ENCODE measurements around the gene CHURC1. TPM values are rescaled to one million over a fixed set of nuclear protein-coding genes. Genes with fewer than 3 reads are reported as not detected.

Gene CHURC1
- total RNA-seq, 3 donors from 2014 or later (not counting 1 experiment from before 2014, with no cell fraction given): 56.1 to 65.5 (median 65.4) TPM

DNA sequence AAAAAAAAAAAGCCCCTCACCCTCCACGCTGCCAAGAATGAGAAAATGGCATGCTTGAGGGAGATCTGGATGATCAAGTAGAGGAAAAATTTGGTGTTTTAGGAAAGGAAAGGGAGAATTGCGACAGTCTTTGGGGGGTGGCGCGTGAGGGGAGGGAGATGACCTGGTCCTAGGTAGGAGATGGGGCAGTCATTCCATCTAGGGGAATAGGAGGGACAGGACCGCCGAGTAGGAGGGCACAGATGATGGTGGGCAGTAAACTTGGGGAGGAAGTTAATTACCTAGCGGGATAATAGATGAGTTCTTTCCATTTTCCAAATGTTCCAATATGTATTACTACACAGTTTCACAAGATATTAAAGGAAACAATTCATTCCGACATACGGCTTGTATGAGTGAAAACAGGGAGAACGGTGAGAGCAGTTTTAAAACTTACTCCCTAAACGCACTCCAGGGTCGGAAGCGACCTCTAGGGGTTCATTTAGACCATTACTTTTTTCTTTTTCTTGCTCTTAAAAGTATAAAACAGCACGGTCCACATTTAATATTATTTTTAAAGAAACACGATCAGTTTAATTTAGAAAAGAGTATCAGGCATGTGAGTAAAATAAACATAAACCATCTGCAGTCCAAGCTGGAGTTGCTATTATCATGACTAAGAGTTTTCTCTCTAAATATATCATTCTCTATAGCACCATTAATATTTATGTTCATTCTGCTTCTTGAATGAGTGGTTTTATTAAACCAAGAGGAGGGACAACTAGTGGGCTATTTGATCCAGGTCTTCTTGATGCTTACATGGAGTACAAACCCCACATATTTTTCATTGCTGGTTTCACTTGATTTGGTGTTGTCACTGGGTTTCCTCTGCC lies 69.4 kb downstream of the CHURC1 start:
- H3K9me3 Mint-ChIP-seq: no peaks in the 10 kb centered on the region
- peaks cover 20 to 30% of the 10 kb centered on the region in 2 donors for H3K27me3 Mint-ChIP-seq (ENCODE audit: low read depth in 2 of 2)
- DNase-seq: peak in 1 of 2 donors; percentile 74
- no peaks in the 10 kb centered on the region for H3K36me3 Mint-ChIP-seq
- H3K4me1 Mint-ChIP-seq: peaks cover 24 to 29% of the 10 kb centered on the region in 2 donors
- Histone ChIP-seq H3K27me3 (ENCODE audit: control insufficient read depth, insufficient read depth, low read length) (no peaks in the 10 kb centered on the region), H3K27ac (ENCODE audit: low read length) (no peak overlapping the region), H3K4me3 (ENCODE audit: low read length) (no peak overlapping the region), H3K9me3 (ENCODE audit: control insufficient read depth, insufficient read depth, low read length) (no peaks in the 10 kb centered on the region), H3K36me3 (ENCODE audit: control insufficient read depth, insufficient read depth, low read length) (no peaks in the 10 kb centered on the region), H3K4me1 (ENCODE audit: control insufficient read depth, insufficient read depth, low read length) (peaks cover 14% of the 10 kb centered on the region)
- peak; percentile 75 for TF ChIP-seq CTCF (IDR thresholded peaks at IDR 0.05)
- intact Hi-C loops (cut with micrococcal nuclease): loop anchor here (1.0 to 10.0 kb wide), 4 partner anchors 160 to 1091 kb away; no protein-coding TSS in a partner anchor
- H3K27ac Mint-ChIP-seq: no peak overlapping the region
- ATAC-seq: no peak
- WGBS (ENCODE audit: insufficient coverage): 14% methylated on average over 11 of the region's 15 CpGs
- H3K4me3 Mint-ChIP-seq: peak overlapping the region; percentile 18

Other genes starting within 250 kb of the CHURC1 start
- gene PLEKHG3, start 210.0 kb upstream of the CHURC1 start, total RNA-seq: 100 to 1,000 TPM; 184 to 285 (median 225) TPM
- gene SPTB, start 34.5 kb upstream of the CHURC1 start, total RNA-seq: under 1 TPM; 0.07 to 0.59 (median 0.13) TPM
- gene GPX2, start 28.3 kb downstream of the CHURC1 start, total RNA-seq: not detected
- gene RAB15, start 57.9 kb downstream of the CHURC1 start, total RNA-seq: 1 to 10 TPM in 2 of 3 donors, under 1 TPM in 1; 0.82 to 3.2 (median 1.7) TPM
- gene FNTB, start 72.4 kb downstream of the CHURC1 start, total RNA-seq: 1 to 10 TPM; 4.0 to 8.7 (median 8.4) TPM
- gene MAX, start 188.1 kb downstream of the CHURC1 start, total RNA-seq: 100 to 1,000 TPM; 162 to 208 (median 191) TPM

Measured in natural killer cell (primary cell).